OCI-LY3 (cell line): Measurements from ENCODE around the gene VTI1A.

Source experiments
- EZH2phosphoT487 ChIP-seq: fragments of 200-600 bp; shearing (Covaris generic); IDR thresholded peaks from 2 replicates; pipeline ENCODE4 v1.6.1; 2018; ENCODE audit warnings: antibody characterized with exemption, mixed run types, low read depth
- TF ChIP-seq, protein P1 (sequence below): fragments of 200-600, 300-600 bp; sonication (generic); IDR thresholded peaks from 2 replicates; pipeline ENCODE4 v1.5.1; 2014; ENCODE audit warnings: antibody characterized with exemption, low read length, low read depth

DNA sequence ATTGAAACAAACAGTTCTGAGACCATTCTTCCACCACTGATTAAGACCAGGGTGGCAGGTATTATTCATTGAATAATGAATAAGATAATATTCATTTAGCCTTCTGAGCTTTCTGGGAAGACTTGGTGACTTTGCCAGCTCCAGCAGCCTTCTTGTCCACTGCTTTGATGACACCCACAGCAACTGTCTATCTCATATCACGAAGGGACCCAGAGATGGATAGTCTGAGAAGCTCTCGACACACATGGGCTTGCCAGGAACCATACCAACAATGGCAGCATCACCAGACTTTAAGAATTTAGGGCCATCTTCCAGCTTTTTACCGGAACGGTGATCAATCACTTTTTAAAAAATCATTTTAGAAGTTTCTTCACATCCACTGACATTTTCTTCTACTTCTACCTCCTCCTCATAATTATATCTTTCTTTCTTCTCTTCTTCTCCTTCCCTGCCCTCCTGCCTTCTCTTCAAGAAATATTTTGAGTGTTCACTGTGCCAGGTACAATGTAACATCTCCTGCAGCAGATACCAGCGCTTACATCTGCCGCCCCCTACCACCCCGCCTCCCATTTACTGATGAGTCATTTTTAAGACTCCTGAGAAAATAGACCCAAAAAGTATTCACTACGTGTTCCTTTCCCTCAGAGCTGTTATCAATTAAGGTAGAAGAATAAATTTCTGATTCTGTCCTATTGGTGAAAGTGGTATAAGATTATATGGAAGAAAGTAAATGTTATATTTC is 101.7 kb downstream of the VTI1A start:
- TF ChIP-seq, protein P1, sequence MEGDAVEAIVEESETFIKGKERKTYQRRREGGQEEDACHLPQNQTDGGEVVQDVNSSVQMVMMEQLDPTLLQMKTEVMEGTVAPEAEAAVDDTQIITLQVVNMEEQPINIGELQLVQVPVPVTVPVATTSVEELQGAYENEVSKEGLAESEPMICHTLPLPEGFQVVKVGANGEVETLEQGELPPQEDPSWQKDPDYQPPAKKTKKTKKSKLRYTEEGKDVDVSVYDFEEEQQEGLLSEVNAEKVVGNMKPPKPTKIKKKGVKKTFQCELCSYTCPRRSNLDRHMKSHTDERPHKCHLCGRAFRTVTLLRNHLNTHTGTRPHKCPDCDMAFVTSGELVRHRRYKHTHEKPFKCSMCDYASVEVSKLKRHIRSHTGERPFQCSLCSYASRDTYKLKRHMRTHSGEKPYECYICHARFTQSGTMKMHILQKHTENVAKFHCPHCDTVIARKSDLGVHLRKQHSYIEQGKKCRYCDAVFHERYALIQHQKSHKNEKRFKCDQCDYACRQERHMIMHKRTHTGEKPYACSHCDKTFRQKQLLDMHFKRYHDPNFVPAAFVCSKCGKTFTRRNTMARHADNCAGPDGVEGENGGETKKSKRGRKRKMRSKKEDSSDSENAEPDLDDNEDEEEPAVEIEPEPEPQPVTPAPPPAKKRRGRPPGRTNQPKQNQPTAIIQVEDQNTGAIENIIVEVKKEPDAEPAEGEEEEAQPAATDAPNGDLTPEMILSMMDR: no peak
- no peak for TF ChIP-seq EZH2phosphoT487
